LNCAP (cell line): ENCODE data around the gene NOVA1.

ENCODE experiments used
- TF ChIP-seq, protein P1 (sequence below): fragments of 450-650 bp; IDR thresholded peaks from 2 replicates; pipeline ENCODE4 v1.5.1; 2017; ENCODE audit warnings: mild to moderate bottlenecking

The NOVA1 gene

DNA sequence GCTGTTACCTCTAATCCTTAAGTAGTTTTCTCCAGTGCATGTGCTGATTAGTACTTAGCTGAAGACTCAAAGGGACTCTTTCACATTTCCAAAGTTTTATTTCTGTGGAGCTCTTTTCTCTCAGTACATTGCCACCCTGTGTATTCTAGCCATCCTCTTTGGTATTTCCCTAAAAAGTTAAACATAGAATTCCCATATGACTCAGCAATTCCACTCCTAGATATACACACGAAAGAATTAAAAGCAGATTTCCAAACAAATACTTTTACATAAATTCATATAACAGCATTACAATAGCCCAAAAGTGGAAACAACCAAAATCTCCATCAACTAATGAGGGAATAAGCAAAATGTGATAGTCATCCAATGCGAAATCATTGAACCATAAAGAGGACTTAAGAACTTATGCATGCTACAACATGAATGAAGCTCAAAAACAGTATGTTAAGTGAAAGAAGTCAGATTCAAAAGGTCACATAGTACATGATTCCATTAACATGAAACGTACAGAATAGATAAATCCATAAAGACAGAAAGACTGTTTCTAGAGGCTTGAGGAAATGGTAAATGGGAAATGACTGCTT lies 9.0 kb upstream of the NOVA1 start:
- TF ChIP-seq, protein P1, sequence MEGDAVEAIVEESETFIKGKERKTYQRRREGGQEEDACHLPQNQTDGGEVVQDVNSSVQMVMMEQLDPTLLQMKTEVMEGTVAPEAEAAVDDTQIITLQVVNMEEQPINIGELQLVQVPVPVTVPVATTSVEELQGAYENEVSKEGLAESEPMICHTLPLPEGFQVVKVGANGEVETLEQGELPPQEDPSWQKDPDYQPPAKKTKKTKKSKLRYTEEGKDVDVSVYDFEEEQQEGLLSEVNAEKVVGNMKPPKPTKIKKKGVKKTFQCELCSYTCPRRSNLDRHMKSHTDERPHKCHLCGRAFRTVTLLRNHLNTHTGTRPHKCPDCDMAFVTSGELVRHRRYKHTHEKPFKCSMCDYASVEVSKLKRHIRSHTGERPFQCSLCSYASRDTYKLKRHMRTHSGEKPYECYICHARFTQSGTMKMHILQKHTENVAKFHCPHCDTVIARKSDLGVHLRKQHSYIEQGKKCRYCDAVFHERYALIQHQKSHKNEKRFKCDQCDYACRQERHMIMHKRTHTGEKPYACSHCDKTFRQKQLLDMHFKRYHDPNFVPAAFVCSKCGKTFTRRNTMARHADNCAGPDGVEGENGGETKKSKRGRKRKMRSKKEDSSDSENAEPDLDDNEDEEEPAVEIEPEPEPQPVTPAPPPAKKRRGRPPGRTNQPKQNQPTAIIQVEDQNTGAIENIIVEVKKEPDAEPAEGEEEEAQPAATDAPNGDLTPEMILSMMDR = no peak

DNA sequence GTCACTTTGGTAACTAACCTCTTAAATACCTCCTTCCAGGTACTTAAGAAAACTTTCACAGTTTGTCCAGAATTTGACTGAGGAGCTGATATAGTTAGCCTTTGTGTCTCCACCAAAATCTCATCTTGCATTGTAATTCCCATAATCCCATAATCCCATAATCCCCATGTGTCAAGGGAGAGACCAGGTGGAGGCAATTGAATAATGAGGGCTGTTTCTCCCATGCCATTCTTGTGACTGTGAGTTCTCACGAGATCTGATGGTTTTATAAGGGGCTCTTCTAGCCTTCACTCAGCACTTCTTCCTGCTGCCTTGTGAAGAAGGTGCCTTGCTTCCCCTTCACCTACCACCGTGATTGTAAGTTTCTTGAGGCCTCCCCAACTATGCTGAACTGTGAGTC lies 7.8 kb upstream of the NOVA1 start:
- TF ChIP-seq, protein P1 = no peak

DNA sequence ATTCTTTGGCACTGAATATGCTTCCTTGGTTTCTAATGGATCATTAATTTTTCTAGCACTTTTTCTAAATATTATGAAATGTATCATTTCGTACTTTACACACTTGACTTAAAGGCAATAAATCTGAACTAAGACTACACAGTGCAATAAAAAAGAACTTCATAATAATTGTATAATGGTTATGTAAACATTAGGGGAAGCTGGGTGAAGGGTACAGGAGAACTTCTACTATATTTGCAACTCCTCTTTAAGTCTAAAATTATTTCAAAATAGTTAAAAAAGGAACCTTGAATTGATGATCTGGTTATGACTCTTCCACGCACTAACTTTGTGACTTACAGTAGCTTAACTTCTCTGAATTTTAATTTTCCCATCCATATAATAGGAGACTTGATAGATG lies 5.1 kb upstream of the NOVA1 start:
- TF ChIP-seq, protein P1 = no peak

DNA sequence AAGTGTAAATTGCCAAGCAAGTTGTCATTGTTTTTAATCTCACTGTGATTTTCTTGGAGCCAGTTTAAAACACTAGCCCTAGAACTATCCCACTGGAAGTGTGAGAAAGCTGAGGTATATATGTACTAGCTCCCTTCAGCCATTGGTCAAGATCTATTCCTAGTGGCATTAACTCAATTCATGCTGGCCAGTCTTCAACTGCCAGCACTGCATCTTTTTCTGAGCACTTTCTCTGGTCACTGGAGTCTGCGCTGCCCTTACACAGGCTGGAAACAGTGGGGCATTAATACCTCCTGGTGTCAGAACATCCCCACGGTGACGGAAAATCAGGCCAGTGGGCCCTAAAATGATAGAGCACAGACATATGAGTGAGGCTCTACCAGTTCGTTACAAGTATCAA lies 4.0 kb upstream of the NOVA1 start:
- TF ChIP-seq, protein P1 = no peak

DNA sequence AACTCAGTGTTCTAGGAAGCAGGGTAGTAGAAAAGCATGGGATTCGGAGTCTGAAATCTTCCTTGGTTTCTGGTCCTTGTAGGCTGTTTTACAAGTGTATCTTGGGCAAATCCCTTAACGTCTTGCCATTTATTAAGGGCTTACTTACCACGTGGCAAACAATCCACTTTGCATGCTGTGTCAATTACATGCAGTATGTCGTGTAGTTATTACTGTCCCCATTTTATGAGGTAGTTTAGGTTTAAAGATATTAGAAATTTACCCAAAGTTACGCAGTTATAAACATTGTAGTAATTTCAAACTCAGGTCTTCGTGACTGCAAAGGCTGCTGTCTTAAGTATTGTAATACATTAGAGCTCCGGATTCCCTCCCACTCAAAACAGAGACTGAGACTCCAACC lies 1.5 kb upstream of the NOVA1 start:
- TF ChIP-seq, protein P1 = no peak

DNA sequence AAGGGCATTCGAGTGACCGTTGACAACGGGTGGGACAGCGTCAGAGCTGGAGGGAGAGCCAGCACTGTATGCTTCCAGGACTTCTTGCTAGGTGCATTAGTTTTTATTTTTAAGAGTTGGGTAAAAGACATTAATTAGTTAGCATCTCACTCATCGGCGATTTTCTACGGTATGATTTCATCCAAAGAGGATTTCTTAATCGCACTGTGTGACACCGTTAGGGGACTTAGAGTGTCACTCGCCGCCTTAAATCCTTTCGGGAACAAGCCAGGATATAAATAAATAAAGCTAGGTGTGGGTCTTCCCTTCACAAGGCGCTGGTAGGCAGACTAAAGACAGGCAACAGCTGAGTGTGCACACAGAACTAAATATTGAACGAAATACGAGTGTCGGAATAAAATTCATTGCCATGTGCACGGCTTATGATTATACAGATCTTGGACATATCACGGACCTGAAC lies 869 bp upstream of the NOVA1 start:
- TF ChIP-seq, protein P1 = no peak

DNA sequence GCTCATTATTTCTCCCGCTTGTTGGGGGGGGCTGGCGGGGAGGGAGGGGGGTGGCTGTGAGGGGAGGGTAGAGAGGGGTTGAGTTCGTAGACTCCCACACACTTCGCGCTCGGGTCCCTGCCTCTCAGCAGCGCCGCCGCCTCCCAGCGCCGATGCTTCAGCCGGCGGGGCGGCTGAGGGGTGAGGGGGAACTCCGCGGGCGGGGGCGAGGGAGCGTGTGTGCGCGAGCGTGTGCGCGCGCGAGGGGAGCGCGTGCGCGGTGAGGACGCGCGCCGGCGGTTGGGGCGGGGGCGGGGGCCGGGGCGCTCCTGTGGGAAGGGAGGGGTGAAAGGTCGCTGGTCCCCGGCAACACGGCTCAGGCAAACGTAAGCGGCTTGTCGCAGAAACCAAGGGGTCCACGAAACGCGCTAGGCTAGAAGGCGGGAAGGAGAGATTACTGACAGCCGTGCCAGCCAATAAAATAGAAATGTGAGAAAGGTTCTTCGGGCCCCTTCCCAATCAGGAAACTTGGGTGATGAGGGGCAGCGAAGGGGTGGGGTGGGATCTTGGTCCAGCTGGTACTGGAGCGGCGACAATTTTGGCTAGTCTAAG lies 343 bp upstream of the NOVA1 start:
- TF ChIP-seq, protein P1 = no peak
